DND-41 (cell line): ENCODE results near the gene ENO4.

Source experiments
- ATAC-seq: fragments of 200-7000 bp; cut with Tn5 transposase; 3 replicates; pipeline ENCODE4 v1.9.1; 2021; ENCODE audit warnings: low read depth; ENCODE audit not compliant: insufficient read depth
- DNase-seq: peaks from one replicate; pipeline ENCODE4 v3.0.0-alpha.2; 2020
- H2AFZ ChIP-seq: 2 replicates; pipeline ENCODE4 v1.6.0; 2012; ENCODE audit warnings: low read depth, low read length
- H3K27ac ChIP-seq: 2 replicates; pipeline ENCODE4 v1.5.1; 2012; ENCODE audit warnings: low read length, inconsistent platforms
- H3K27me3 ChIP-seq: fragments of 200-600 bp; sonication (generic); 2 replicates; pipeline ENCODE4 v1.6.0; 2012; ENCODE audit warnings: low read length, mild to moderate bottlenecking, inconsistent platforms; ENCODE audit not compliant: insufficient read depth, poor library complexity
- H3K36me3 ChIP-seq: 2 replicates; pipeline ENCODE4 v1.5.1; 2012; ENCODE audit warnings: low read length, inconsistent platforms; ENCODE audit not compliant: insufficient read depth
- H3K4me1 ChIP-seq: 2 replicates; pipeline ENCODE4 v1.5.1; 2012; ENCODE audit warnings: mild to moderate bottlenecking, low read length; ENCODE audit not compliant: insufficient read depth
- H3K4me2 ChIP-seq: 2 replicates; pipeline ENCODE4 v1.6.0; 2012; ENCODE audit warnings: mild to moderate bottlenecking, moderate library complexity, low read length, inconsistent platforms; ENCODE audit not compliant: insufficient read depth
- H3K4me3 ChIP-seq, 2 experiments: fragments of 200-600 bp in 1 of 2; shearing (Covaris generic) in 1 of 2; 2 replicates each; pipeline ENCODE4 v1.5.1; 2012 to 2016; ENCODE audit warnings: inconsistent platforms in 2 of 2, low read length in 2 of 2, mild to moderate bottlenecking in 2 of 2, low read depth in 1 of 2, moderate library complexity in 1 of 2
- H3K79me2 ChIP-seq: 2 replicates; pipeline ENCODE4 v1.6.0; 2012; ENCODE audit warnings: low read length, inconsistent platforms; ENCODE audit not compliant: insufficient read depth
- H3K9ac ChIP-seq: 2 replicates; pipeline ENCODE4 v1.6.0; 2012; ENCODE audit warnings: low read depth, mild to moderate bottlenecking, inconsistent platforms, low read length, moderate library complexity
- H3K9me3 ChIP-seq: 2 replicates; pipeline ENCODE4 v1.5.1; 2012; ENCODE audit warnings: low read length, moderate library complexity, mild to moderate bottlenecking, inconsistent platforms; ENCODE audit not compliant: insufficient read depth, severe bottlenecking
- H4K20me1 ChIP-seq: 2 replicates; pipeline ENCODE4 v1.6.0; 2012; ENCODE audit warnings: low read length; ENCODE audit not compliant: insufficient read depth
- CTCF ChIP-seq: IDR thresholded peaks from 2 replicates; pipeline ENCODE4 v1.5.1; 2012; ENCODE audit warnings: borderline replicate concordance, low read length, moderate library complexity, mild to moderate bottlenecking; ENCODE audit not compliant: poor library complexity, severe bottlenecking; ENCODE audit errors: extremely low read depth
- EZH2 ChIP-seq: IDR thresholded peaks from 3 replicates; pipeline ENCODE4 v1.6.1; 2012; ENCODE audit warnings: borderline replicate concordance, low read depth, mild to moderate bottlenecking, moderate library complexity, low read length, inconsistent platforms; ENCODE audit not compliant: severe bottlenecking

The ENO4 gene

GRCh38 chr10:116817780-116818343 lies 31.4 kb upstream of the ENO4 start:
- H3K9me3 ChIP-seq = peaks cover 5% of the 10 kb centered on the region
- H3K27me3 ChIP-seq = no peaks in the 10 kb centered on the region
- H3K4me3 ChIP-seq = no peak overlapping the region
- no peaks in the 10 kb centered on the region for H3K4me1 ChIP-seq
- DNase-seq = no peak
- TF ChIP-seq EZH2 = no peak
- no peak for TF ChIP-seq CTCF
- no peak overlapping the region for H3K9ac ChIP-seq
- no peaks in the 10 kb centered on the region for H3K79me2 ChIP-seq
- H4K20me1 ChIP-seq = no peaks in the 10 kb centered on the region
- no peak overlapping the region for H2AFZ ChIP-seq
- no peak for ATAC-seq
- H3K36me3 ChIP-seq = no peaks in the 10 kb centered on the region
- no peak overlapping the region for H3K27ac ChIP-seq
- no peak overlapping the region for H3K4me2 ChIP-seq

GRCh38 chr10:116819999-116820677 lies 29.2 kb upstream of the ENO4 start:
- no peak overlapping the region for H3K9ac ChIP-seq
- DNase-seq (no peak), ATAC-seq (no peak)
- no peaks in the 10 kb centered on the region for H3K4me1 ChIP-seq
- H3K36me3 ChIP-seq = no peaks in the 10 kb centered on the region
- no peak overlapping the region for H3K4me2 ChIP-seq
- TF ChIP-seq CTCF (no peak), EZH2 (no peak)
- no peaks in the 10 kb centered on the region for H3K27me3 ChIP-seq
- H3K27ac ChIP-seq = no peak overlapping the region
- H3K4me3 ChIP-seq = no peak overlapping the region
- no peak overlapping the region for H2AFZ ChIP-seq
- H3K79me2 ChIP-seq = no peaks in the 10 kb centered on the region
- H4K20me1 ChIP-seq = no peaks in the 10 kb centered on the region
- peaks cover 5% of the 10 kb centered on the region for H3K9me3 ChIP-seq

GRCh38 chr10:116825901-116826300 lies 23.4 kb upstream of the ENO4 start:
- TF ChIP-seq CTCF = no peak
- no peak for TF ChIP-seq EZH2
- no peak overlapping the region for H3K27ac ChIP-seq
- no peak overlapping the region for H3K9ac ChIP-seq
- H2AFZ ChIP-seq = no peak overlapping the region
- H3K4me2 ChIP-seq = no peak overlapping the region
- H3K9me3 ChIP-seq = peaks cover 4% of the 10 kb centered on the region
- H3K36me3 ChIP-seq = no peaks in the 10 kb centered on the region
- DNase-seq (no peak), ATAC-seq (no peak)
- no peaks in the 10 kb centered on the region for H3K27me3 ChIP-seq
- H3K79me2 ChIP-seq = no peaks in the 10 kb centered on the region
- no peaks in the 10 kb centered on the region for H4K20me1 ChIP-seq
- no peaks in the 10 kb centered on the region for H3K4me1 ChIP-seq
- H3K4me3 ChIP-seq = no peak overlapping the region
